GM13977 (cell line): ENCODE data around the gene PAOX.

Experiments used
- DNase-seq: peaks from one replicate; pipeline ENCODE4 v3.0.0; 2012; ENCODE audit warnings: low spot score
- in situ Hi-C: fragments of 300-500 bp; cut with MboI; formaldehyde crosslinking; loops from one replicate; pipeline ENCODE4 v1.12.0; 2022; ENCODE audit warnings: low sequenced_read_pairs, low pct_unique_long_range_greater_than_20kb, mixed read lengths, inconsistent platforms; ENCODE audit not compliant: unreplicated experiment
- TF ChIP-seq, protein P1 (sequence below): IDR thresholded peaks from 2 replicates; pipeline ENCODE4 v1.5.1; 2012; ENCODE audit warnings: mild to moderate bottlenecking, control low read depth; ENCODE audit not compliant: insufficient read depth; ENCODE audit errors: extremely low read depth, missing control alignments

Gene PAOX

DNA sequence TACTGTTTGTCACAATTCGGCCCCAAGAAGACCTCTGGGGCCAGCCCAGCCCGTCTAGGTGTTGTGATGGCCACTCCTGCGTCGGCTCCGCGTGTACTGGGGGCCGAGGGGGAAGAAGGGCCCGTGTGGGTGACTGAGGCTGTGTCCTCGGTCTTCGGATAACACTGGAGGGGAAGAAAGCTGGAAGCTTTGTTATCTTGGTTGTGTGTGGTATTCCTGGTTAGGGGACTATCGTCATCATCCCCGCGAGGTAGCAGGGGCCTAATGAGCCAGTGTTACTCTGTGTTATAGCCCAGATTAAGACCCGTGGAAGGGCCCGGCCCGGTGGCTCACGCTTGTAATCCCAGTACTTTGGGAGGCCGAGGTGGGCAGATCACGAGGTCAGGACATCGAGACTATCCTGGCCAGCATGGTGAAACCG, 15.7 kb downstream of the PAOX start:
- DNase-seq, result no peak
- in situ Hi-C loops, result no loop called here
- TF ChIP-seq, protein P1, sequence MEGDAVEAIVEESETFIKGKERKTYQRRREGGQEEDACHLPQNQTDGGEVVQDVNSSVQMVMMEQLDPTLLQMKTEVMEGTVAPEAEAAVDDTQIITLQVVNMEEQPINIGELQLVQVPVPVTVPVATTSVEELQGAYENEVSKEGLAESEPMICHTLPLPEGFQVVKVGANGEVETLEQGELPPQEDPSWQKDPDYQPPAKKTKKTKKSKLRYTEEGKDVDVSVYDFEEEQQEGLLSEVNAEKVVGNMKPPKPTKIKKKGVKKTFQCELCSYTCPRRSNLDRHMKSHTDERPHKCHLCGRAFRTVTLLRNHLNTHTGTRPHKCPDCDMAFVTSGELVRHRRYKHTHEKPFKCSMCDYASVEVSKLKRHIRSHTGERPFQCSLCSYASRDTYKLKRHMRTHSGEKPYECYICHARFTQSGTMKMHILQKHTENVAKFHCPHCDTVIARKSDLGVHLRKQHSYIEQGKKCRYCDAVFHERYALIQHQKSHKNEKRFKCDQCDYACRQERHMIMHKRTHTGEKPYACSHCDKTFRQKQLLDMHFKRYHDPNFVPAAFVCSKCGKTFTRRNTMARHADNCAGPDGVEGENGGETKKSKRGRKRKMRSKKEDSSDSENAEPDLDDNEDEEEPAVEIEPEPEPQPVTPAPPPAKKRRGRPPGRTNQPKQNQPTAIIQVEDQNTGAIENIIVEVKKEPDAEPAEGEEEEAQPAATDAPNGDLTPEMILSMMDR, result no peak

DNA sequence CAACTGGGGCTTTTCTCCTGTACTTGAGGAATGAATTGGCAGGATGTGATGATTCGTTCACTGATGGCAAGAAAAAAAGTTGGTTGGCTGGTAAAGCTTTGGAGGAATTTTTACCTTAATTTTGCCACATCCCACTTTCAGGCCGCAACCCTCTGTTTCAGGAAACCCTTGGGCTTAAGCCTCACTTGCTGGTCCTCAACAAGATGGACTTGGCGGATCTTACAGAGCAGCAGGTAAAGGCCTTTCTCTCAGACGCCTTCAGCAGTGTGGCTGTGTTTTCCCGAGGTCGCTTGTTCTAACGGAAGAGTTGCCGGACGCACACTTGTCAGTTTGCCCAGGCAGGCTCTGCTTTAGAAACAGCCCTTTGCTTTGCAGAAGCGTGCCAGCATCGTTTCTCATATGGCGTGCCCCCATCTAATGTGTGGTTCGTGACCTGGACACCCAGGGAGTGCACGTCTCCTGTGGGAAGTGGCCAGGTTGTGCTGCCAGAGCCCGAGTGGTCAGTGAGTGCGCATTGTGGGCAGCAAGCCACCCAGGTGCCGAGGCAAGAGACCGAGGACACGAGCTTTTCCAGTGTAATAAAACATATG, 17.1 kb downstream of the PAOX start:
- in situ Hi-C loops, result no loop called here
- TF ChIP-seq, protein P1, result no peak
- DNase-seq, result no peak

DNA sequence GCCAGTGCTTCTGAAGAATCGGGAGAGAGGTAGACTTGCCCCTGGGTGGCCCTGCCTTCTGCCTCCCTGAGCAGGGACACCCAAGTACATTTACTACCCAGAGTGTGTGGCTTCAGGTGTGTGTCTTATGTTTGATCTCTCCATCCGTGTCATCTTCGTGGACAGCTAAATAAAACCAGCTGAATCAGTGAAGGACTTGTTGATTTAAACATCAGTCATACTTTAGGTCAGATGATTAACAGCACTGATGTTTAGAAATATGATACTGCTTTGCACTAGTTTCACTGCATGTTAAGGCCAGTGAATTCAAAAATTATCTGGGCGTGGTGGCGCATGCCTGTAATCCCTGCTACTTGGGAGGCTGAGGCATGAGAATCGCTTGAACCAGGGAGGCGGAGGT, 18.9 kb downstream of the PAOX start:
- in situ Hi-C loops, result no loop called here
- no peak for DNase-seq
- TF ChIP-seq, protein P1, result no peak

DNA sequence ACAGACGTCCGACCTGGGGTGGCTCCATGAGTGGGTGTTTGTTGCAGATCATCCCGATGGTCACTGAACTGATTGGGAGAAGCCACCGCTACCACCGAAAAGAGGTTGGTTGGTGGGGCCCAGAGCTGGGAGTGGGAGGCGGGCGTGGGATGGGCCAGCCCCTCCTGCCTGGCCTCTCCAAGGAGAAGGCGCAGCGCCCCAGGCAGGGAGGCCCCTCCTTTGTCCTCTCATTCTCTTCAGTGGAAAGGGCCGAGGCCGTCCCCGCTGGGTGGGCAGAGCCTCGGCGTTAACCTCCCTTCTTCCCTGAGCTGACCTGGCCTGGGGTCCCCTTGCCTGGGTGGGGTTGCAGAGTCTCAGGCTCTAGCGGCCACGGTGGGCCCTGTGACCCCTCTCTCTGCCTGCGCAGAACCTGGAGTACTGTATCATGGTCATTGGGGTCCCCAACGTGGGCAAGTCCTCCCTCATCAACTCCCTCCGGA, 20.1 kb downstream of the PAOX start:
- no peak for DNase-seq
- in situ Hi-C loops, result no loop called here
- TF ChIP-seq, protein P1, result no peak

DNA sequence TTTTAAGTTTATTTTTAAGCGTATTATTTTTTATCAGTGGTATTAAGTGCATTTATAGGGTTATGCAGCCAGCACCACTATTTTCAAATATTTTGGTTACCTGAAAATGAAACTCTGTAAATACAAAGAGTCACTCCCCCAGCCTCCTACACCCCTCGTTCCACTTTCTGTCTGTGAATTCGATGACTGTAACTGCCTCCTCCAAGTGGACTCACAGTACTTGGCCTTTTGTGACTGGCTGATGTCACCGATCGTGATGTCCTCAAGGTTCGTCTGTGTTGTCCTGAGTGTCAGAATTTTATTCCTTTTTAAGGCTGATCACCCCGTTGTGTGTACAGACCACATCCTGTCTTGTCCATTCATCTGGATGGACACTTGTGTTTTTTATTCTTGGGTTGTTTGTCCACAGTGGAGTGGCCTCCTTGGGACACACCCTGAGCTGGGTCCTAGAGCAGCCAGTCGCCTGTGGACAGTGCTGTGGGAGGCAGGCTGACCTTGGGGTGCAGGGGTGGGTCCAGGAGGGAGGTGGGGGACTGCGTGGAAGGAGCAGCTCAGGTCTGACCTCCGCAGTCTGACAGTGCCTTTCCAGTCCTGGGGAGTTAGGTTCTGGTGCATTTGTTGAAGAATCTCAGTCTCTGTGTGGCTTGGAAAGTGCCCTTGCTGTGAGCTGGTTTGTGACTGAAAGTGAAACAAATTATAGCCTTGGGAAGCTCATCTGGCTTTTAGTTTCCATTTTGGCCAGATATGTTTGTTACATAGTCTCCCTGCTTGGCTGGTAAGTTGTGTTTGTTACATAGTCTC, 21.8 kb downstream of the PAOX start:
- DNase-seq, result peak; percentile 72
- TF ChIP-seq, protein P1, result no peak
- in situ Hi-C loops, result no loop called here

DNA sequence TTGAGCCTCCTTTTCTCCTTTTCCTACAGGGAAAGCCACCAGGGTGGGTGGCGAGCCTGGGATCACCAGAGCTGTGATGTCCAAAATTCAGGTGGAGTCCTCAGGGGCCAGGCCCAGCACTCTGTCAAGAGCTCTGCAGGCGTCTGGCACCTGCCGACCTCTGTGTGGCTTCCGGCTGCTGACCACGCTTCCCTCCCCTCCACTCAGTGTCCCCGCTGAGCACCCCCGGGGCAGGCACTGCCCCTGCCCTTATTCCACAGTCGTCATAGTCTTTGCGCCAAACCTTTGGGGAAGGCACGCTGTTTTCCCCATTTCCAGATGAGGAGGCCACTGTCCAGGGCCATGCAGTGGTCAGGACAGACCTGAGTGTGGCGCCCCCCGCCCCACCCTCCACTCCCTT, 22.4 kb downstream of the PAOX start:
- no peak for DNase-seq
- TF ChIP-seq, protein P1, result no peak
- in situ Hi-C loops, result no loop called here
